ENCODE data around the gene TMUB2.

DNA sequence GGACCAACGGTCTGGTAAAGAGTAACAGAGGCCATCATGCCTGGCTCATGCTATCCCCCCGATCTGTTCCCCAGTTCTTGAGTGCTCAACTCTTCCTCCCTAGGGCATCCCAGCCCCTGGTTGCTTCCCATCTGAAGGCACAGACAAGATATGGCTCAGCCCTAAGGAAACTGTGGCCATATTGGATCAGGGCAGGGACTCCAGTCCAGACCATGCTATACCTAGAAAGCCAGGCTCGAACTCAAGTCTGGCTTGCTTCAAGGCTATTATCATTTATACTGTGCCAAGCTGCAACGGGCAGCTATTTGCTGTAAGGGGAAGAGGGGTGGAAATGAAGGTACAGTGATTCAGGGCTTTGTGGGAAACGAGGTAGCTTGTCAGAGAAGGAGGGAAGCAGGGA is 29.9 kb downstream of the TMUB2 start:
- no peak for TF ChIP-seq EZH2 (IDR thresholded peaks at IDR 0.05; ENCODE audit: insufficient read depth, poor library complexity, severe bottlenecking)
- TF ChIP-seq EZH2phosphoT487 (IDR thresholded peaks at IDR 0.05; ENCODE audit: insufficient read depth, low read depth) = no peak
